A673 (cell line): ENCODE measurements around the gene HNMT. TPM values are rescaled to one million over a fixed set of nuclear protein-coding genes. Genes with fewer than 3 reads are reported as not detected.

Experiments
- BruUV-seq: library from RNA; stranded (reverse); fragments of 400-500 nt; replicated peaks from 2 replicates; lab custom pipeline; 2021; lab: Mats Ljungman, UMichigan
- CTCF ChIA-PET: fragments of 300-600 bp; sonication (Branson Sonifier 250); formaldehyde crosslinking; loops from one replicate; lab custom pipeline; 2022; ENCODE audit warnings: antibody characterized with exemption; lab: Charles Lee
- POLR2A ChIA-PET: fragments of 300-600 bp; sonication (Branson Sonifier 250); formaldehyde crosslinking; loops from one replicate; lab custom pipeline; 2022; ENCODE audit warnings: antibody characterized with exemption; ENCODE audit not compliant: low non-redundant PET; lab: Charles Lee
- DNase-seq: peaks from one replicate; pipeline ENCODE4 v3.0.0-alpha.2; 2015; ENCODE audit warnings: low spot score
- H3K27ac ChIP-seq: fragments of 200-600 bp; sonication (generic); 2 replicates; pipeline ENCODE4 v1.5.1; 2016; ENCODE audit warnings: mixed run types, low read depth, mild to moderate bottlenecking, mixed read lengths, antibody characterized with exemption, low read length; ENCODE audit not compliant: poor library complexity, severe bottlenecking
- H3K27me3 ChIP-seq: fragments of 200-600 bp; sonication (generic); replicated peaks from 2 replicates; pipeline ENCODE4 v1.6.1; 2017; ENCODE audit warnings: mixed run types, low read depth, mild to moderate bottlenecking, mixed read lengths, antibody characterized with exemption, low read length; ENCODE audit not compliant: insufficient read depth, poor library complexity
- H3K36me3 ChIP-seq: fragments of 200-600 bp; sonication (generic); 2 replicates; pipeline ENCODE4 v1.6.1; 2016; ENCODE audit warnings: mixed run types, mild to moderate bottlenecking, mixed read lengths, antibody characterized with exemption, low read length; ENCODE audit not compliant: insufficient read depth, poor library complexity, severe bottlenecking
- H3K4me1 ChIP-seq: fragments of 200-600 bp; sonication (generic); 2 replicates; pipeline ENCODE4 v1.6.1; 2017; ENCODE audit warnings: mixed run types, mild to moderate bottlenecking, mixed read lengths, antibody characterized with exemption, low read length; ENCODE audit not compliant: insufficient read depth, poor library complexity, severe bottlenecking
- H3K4me3 ChIP-seq: fragments of 200-600 bp; sonication (generic); 2 replicates; pipeline ENCODE4 v1.5.1; 2016; ENCODE audit warnings: low read depth, mixed run types, mild to moderate bottlenecking, mixed read lengths, low read length; ENCODE audit not compliant: poor library complexity, severe bottlenecking
- H3K9me3 ChIP-seq: fragments of 200-600 bp; sonication (generic); 2 replicates; pipeline ENCODE4 v1.6.1; 2016; ENCODE audit warnings: mixed run types, low read depth, mild to moderate bottlenecking, mixed read lengths, antibody characterized with exemption, low read length; ENCODE audit not compliant: poor library complexity, severe bottlenecking
- CTCF ChIP-seq: fragments of 300-800, 200-600 bp; sonication (generic); conservative IDR thresholded peaks from 2 replicates; pipeline ENCODE4 v1.5.1; 2017; ENCODE audit warnings: low read depth, mild to moderate bottlenecking, antibody characterized with exemption, low read length, moderate library complexity, mixed read lengths
- EZH2 ChIP-seq: fragments of 200-600 bp; sonication (generic); IDR thresholded peaks from 2 replicates; pipeline ENCODE4 v1.6.1; 2017; ENCODE audit warnings: borderline replicate concordance, low read depth, mild to moderate bottlenecking, mixed read lengths, antibody characterized with exemption, low read length; ENCODE audit not compliant: poor library complexity, severe bottlenecking
- intact Hi-C: fragments of 100-400 bp; cut with micrococcal nuclease; formaldehyde crosslinking; loops from one replicate; pipeline ENCODE4 v1.10.0; 2022; ENCODE audit not compliant: unreplicated experiment
- total RNA-seq: library from RNA; stranded (reverse); gene quantifications from 2 replicates; pipeline ENCODE4 v1.2.3, GENCODE V29; 2021

HNMT gene
- total RNA-seq, 1 experiment from 2014 or later = 0.82 TPM

DNA sequence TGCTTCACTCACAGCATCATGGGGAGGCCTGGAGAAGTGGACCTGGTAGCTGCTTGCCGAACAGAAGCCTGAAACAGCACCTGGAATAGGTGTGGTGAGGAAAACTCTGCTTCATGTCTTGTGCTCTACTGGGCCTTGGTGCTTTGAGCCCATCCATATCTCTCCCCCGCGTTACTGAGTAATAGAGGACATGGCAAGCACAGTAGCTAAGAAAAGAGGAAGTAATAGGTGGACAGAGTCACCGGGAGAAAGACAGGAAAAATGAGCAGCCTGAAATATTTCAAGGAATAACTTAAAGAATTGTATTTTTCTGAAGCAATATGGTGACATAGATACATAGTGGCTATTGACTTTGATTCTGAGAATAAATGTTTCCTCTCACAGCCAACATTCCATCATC lies 14.0 kb upstream of the HNMT start:
- CTCF ChIA-PET = no interaction called here
- Histone ChIP-seq H3K36me3 (no peaks in the 10 kb centered on the region), H3K27ac (no peak overlapping the region), H3K27me3 (no peaks in the 10 kb centered on the region), H3K9me3 (no peaks in the 10 kb centered on the region), H3K4me1 (no peaks in the 10 kb centered on the region), H3K4me3 (no peak overlapping the region)
- no TSS peak for BruUV-seq
- POLR2A ChIA-PET = no interaction called here
- no peak for TF ChIP-seq EZH2
- no peak for TF ChIP-seq CTCF
- no peak for DNase-seq
- intact Hi-C loops = no loop called here

GRCh38 chr2:137951586-137951985 lies 12.7 kb upstream of the HNMT start:
- H3K4me1 ChIP-seq = no peaks in the 10 kb centered on the region
- CTCF ChIA-PET = no interaction called here
- H3K27me3 ChIP-seq = no peaks in the 10 kb centered on the region
- H3K4me3 ChIP-seq = no peak overlapping the region
- H3K36me3 ChIP-seq = no peaks in the 10 kb centered on the region
- no peak for DNase-seq
- no peak overlapping the region for H3K27ac ChIP-seq
- intact Hi-C loops = no loop called here
- no TSS peak for BruUV-seq
- POLR2A ChIA-PET = no interaction called here
- TF ChIP-seq CTCF = no peak
- no peak for TF ChIP-seq EZH2
- H3K9me3 ChIP-seq = no peaks in the 10 kb centered on the region

DNA sequence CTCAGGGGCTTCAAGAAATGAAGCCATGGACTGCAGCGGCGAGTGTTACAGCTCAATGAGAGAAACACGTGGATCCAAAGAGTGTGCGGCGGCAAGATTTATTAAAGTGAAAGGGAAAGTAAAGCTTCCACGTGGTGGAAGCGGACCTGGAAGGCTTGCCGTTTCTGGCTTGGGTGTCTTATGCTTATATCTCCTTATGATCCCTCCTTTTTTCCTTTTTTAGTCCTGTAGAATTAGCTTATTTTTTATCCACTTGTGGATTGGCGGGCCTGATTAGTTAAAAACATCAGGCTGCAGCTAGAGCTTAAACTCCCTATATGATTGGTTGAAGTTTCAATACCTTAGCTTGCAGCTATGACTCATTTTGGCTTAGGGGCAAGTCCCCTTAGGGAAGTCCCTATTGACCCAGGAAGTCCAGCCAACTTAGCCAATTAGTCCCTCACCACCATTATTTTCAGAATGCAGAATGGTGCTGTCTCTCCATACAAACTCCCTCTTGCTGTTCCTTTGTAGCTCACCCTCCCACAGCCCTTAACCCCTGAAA lies 11.6 kb upstream of the HNMT start:
- TF ChIP-seq CTCF (no peak), EZH2 (no peak)
- H3K27ac ChIP-seq = no peak overlapping the region
- ChIA-PET POLR2A (no interaction called here), CTCF (no interaction called here)
- no peaks in the 10 kb centered on the region for H3K27me3 ChIP-seq
- H3K9me3 ChIP-seq = no peaks in the 10 kb centered on the region
- no peak overlapping the region for H3K4me3 ChIP-seq
- intact Hi-C loops = no loop called here
- DNase-seq = no peak
- no peaks in the 10 kb centered on the region for H3K4me1 ChIP-seq
- BruUV-seq = no TSS peak
- no peaks in the 10 kb centered on the region for H3K36me3 ChIP-seq
